GM12872 (cell line): ENCODE data around the gene ARID2.
A peak's percentile ranks its signal among the peaks of the same experiment; 100 is the strongest.

ENCODE experiments used
- CTCF ChIP-seq: IDR thresholded peaks from 3 replicates; pipeline ENCODE4 v1.5.1; 2011; ENCODE audit warnings: low read depth, mild to moderate bottlenecking, low read length, moderate library complexity; ENCODE audit not compliant: insufficient read depth

The ARID2 gene

GRCh38 chr12:45887544-45887943 lies 158.0 kb downstream of the ARID2 start:
- TF ChIP-seq CTCF: no peak

GRCh38 chr12:45890276-45890675 lies 160.8 kb downstream of the ARID2 start:
- TF ChIP-seq CTCF: no peak

- 0 out of 3 replicates have a peak, but pooled peaks have one; percentile 11 for TF ChIP-seq CTCF
Observed at GRCh38 chr12:45893240-45893639, 163.7 kb downstream of the ARID2 start.

GRCh38 chr12:45895961-45896360 lies 166.5 kb downstream of the ARID2 start:
- no peak for TF ChIP-seq CTCF

GRCh38 chr12:45898094-45898493 lies 168.6 kb downstream of the ARID2 start:
- TF ChIP-seq CTCF: no peak

GRCh38 chr12:45907955-45908354 lies 178.4 kb downstream of the ARID2 start:
- TF ChIP-seq CTCF: no peak

- TF ChIP-seq CTCF: no peak
Observed at GRCh38 chr12:45909041-45909713, 179.7 kb downstream of the ARID2 start.

GRCh38 chr12:45912774-45913173 lies 183.3 kb downstream of the ARID2 start:
- no peak for TF ChIP-seq CTCF
